SK-N-SH treated with all-trans-retinoic acid at 6 μM for 48 hours (cell line): ENCODE data around the gene DRC1.

Source experiments
- ATAC-seq: fragments of 200-7000 bp; cut with Tn5 transposase; 3 replicates; pipeline ENCODE4 v1.9.1; 2020; ENCODE audit warnings: mild to moderate bottlenecking, moderate library complexity
- ARNTL ChIP-seq: fragments of 450-650 bp; formaldehyde crosslinking; IDR thresholded peaks from 2 replicates; pipeline ENCODE4 v1.5.0; 2020; ENCODE audit warnings: low read depth, mild to moderate bottlenecking, moderate library complexity, borderline replicate concordance
- BACH2 ChIP-seq: fragments of 250-450 bp; sonication (Bioruptor Pico); IDR thresholded peaks from 2 replicates; pipeline ENCODE4 v1.9.0; 2021; ENCODE audit warnings: mild to moderate bottlenecking, borderline replicate concordance
- CREB5 ChIP-seq: fragments of 250-450 bp; sonication (Bioruptor Pico); IDR thresholded peaks from 2 replicates; pipeline ENCODE4 v1.5.1; 2020; ENCODE audit warnings: low read depth, mild to moderate bottlenecking, moderate library complexity
- CSDC2 ChIP-seq: fragments of 250-450 bp; sonication (Bioruptor Pico); IDR thresholded peaks from 2 replicates; pipeline ENCODE4 v1.5.0; 2020; ENCODE audit warnings: mild to moderate bottlenecking, moderate library complexity
- CSRNP3 ChIP-seq: fragments of 250-450 bp; sonication (Bioruptor Pico); IDR thresholded peaks from 2 replicates; pipeline ENCODE4 v1.5.1; 2021; ENCODE audit warnings: mild to moderate bottlenecking, moderate library complexity
- ESRRG ChIP-seq: fragments of 250-450 bp; sonication (Bioruptor Pico); IDR thresholded peaks from 2 replicates; pipeline ENCODE4 v1.6.1; 2021; ENCODE audit warnings: mild to moderate bottlenecking
- GLIS3 ChIP-seq: fragments of 250-450 bp; sonication (Bioruptor Pico); IDR thresholded peaks from 2 replicates; pipeline ENCODE4 v1.5.0; 2020; ENCODE audit warnings: mild to moderate bottlenecking, moderate library complexity
- OSR1 ChIP-seq: fragments of 250-450 bp; sonication (Bioruptor Pico); IDR thresholded peaks from 2 replicates; pipeline ENCODE4 v1.8.0; 2022; ENCODE audit warnings: moderate library complexity, mild to moderate bottlenecking, inconsistent platforms
- PATZ1 ChIP-seq: fragments of 250-450 bp; sonication (Bioruptor Pico); IDR thresholded peaks from 2 replicates; pipeline ENCODE4 v1.8.0; 2020; ENCODE audit warnings: mild to moderate bottlenecking, moderate library complexity, borderline replicate concordance
- POU6F1 ChIP-seq: fragments of 250-450 bp; sonication (Bioruptor Pico); IDR thresholded peaks from 2 replicates; pipeline ENCODE4 v1.8.0; 2021; ENCODE audit warnings: low read depth, mild to moderate bottlenecking, moderate library complexity, borderline replicate concordance
- PPARA ChIP-seq: fragments of 250-450 bp; sonication (Bioruptor Pico); IDR thresholded peaks from 2 replicates; pipeline ENCODE4 v1.5.0; 2020; ENCODE audit warnings: mild to moderate bottlenecking, borderline replicate concordance
- RARB ChIP-seq: fragments of 250-450 bp; sonication (Bioruptor Pico); IDR thresholded peaks from 2 replicates; pipeline ENCODE4 v1.8.0; 2021; ENCODE audit warnings: mild to moderate bottlenecking, moderate library complexity
- SNAI2 ChIP-seq: fragments of 250-450 bp; sonication (Bioruptor Pico); IDR thresholded peaks from 2 replicates; pipeline ENCODE4 v1.5.0; 2020; ENCODE audit warnings: mild to moderate bottlenecking, moderate library complexity
- TCF4 ChIP-seq: fragments of 250-450 bp; sonication (Bioruptor Pico); IDR thresholded peaks from 2 replicates; pipeline ENCODE4 v1.8.0; 2021; ENCODE audit warnings: mild to moderate bottlenecking, moderate library complexity, borderline replicate concordance
- TOX ChIP-seq: fragments of 250-450 bp; sonication (Bioruptor Pico); IDR thresholded peaks from 2 replicates; pipeline ENCODE4 v1.8.0; 2021; ENCODE audit warnings: mild to moderate bottlenecking, moderate library complexity, borderline replicate concordance
- ZFP3 ChIP-seq: fragments of 250-450 bp; sonication (Bioruptor Pico); IDR thresholded peaks from 2 replicates; pipeline ENCODE4 v1.5.0; 2020; ENCODE audit warnings: mild to moderate bottlenecking, moderate library complexity
- ZFP30 ChIP-seq: fragments of 450-650 bp; formaldehyde crosslinking; IDR thresholded peaks from 2 replicates; pipeline ENCODE4 v1.5.0; 2022; ENCODE audit warnings: mild to moderate bottlenecking, moderate library complexity
- ZNF70 ChIP-seq: fragments of 450-650 bp; formaldehyde crosslinking; IDR thresholded peaks from 2 replicates; pipeline ENCODE4 v1.5.0; 2020; ENCODE audit warnings: mild to moderate bottlenecking, moderate library complexity
- ZNF8 ChIP-seq: fragments of 450-650 bp; formaldehyde crosslinking; IDR thresholded peaks from 2 replicates; pipeline ENCODE4 v1.5.0; 2020; ENCODE audit warnings: mild to moderate bottlenecking, moderate library complexity

DRC1 gene

DNA sequence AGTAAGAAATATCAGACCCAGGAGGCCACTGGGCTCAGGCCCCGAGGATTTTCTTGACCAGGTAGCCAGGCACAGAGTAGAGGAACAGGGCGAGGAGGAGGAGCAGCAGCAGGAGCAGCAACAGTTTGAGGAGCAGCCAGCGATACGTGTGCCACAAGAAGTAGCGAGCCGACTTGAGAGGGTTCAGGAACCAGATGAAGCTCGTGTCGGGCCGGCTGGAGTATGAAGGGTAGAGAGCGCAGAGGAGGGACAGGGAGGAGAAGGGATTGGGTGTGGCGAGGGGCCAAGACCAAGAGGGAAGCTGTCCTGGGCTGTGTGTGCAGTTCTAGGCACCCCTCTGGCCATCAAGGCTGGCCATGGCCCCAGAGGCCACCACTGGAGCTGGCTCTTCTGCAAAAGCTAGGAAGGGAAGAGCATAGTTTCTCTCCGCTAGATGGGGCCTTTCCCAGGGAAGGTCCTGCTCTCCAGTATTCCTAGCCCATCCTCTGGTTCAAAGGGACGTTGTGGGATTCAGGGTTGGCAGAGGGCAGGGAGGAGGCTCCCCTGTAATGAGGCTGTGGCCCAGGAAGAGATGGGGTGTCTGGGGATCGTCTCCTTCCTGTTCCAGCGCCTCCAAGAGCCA lies 58.4 kb downstream of the DRC1 start:
- TF ChIP-seq SNAI2, result no peak
- TF ChIP-seq POU6F1 (CRISPR knock-in tag), result no peak
- ATAC-seq, result no peak

DNA sequence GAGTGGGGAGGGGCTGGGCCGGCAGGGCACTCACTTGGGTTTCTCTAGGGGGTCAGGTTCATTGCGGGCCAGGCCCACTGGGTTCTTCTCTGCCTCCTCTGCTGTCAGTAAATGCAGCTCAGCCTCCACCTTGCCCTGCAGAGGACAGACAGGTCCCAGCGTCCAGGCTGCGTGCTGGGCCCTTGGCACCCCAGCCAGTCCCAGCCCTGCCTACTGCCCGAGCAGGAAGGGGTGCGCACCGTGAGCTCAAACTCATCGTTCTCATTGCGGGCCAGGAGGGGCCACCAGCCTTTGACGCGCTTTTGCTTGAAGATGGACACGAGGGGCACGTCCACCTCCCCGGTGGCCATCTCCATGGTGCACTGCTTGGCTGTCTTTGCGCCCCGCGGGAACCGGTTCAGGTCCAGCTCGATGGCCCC lies 58.9 kb downstream of the DRC1 start:
- ATAC-seq, result no peak
- TF ChIP-seq OSR1 (CRISPR knock-in tag) (no peak), CREB5 (CRISPR knock-in tag) (no peak), ARNTL (CRISPR knock-in tag) (no peak), RARB (CRISPR knock-in tag) (no peak), ZFP3 (CRISPR knock-in tag) (no peak), ZNF8 (CRISPR knock-in tag) (no peak), CSRNP3 (CRISPR knock-in tag) (no peak), ZNF70 (no peak), SNAI2 (no peak), ESRRG (CRISPR knock-in tag) (no peak), ZFP30 (CRISPR knock-in tag) (no peak), PATZ1 (no peak), GLIS3 (CRISPR knock-in tag) (no peak), TOX (CRISPR knock-in tag) (no peak), CSDC2 (CRISPR knock-in tag) (no peak), TCF4 (CRISPR knock-in tag) (no peak), BACH2 (no peak)

DNA sequence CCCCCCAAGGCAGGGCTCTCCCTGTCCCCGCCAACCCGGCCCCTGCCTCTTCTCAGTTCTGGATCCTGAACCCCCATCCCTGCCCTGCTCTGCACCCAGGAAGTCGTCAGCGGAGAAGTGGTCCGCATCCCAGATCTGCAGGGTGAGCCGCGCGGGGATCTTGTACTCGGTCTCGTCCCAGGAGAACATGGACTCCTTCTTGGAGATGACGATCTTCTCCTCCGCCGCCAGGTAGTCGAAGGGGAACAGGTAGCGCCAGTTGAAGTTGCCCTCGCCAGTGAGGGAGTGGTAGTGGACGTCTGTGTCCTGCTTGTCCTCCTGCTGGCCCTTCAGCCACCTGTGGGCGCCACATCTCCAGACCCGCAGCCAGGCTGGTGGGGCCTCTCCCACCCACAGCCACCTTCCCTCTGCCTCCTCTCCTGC lies 59.9 kb downstream of the DRC1 start:
- no peak for ATAC-seq
- TF ChIP-seq POU6F1 (CRISPR knock-in tag) (no peak), OSR1 (CRISPR knock-in tag) (no peak), ZNF8 (CRISPR knock-in tag) (no peak), PPARA (no peak), SNAI2 (no peak), ZFP30 (CRISPR knock-in tag) (no peak), CSRNP3 (CRISPR knock-in tag) (no peak), TOX (CRISPR knock-in tag) (no peak), RARB (CRISPR knock-in tag) (no peak)
- TF ChIP-seq, all 23 proteins: peak for 0
